8988T (cell line): ENCODE results near the gene ESRRA.

Experiments
- DNase-seq: peaks from one replicate; pipeline ENCODE4 v3.0.0; 2011

ESRRA gene

DNA sequence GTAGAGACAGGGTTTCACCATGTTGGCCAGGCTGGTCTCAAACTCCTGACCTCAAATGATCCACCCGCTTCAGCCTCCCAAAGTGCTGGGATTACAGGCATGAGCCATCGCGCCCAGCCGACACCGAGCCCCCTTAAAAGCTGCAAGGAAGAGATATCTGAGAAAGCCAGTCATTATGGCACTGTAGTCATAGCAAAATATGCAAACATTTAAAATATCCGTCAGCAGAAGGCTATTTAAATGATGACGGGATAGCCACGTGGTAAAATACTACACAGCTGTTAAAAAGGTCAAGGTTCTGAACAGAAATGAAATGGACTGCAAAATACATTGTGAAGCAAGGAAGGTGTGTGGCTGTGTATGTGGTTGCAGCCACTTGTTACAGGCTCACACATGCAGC lies 28.2 kb downstream of the ESRRA start:
- no peak for DNase-seq

DNA sequence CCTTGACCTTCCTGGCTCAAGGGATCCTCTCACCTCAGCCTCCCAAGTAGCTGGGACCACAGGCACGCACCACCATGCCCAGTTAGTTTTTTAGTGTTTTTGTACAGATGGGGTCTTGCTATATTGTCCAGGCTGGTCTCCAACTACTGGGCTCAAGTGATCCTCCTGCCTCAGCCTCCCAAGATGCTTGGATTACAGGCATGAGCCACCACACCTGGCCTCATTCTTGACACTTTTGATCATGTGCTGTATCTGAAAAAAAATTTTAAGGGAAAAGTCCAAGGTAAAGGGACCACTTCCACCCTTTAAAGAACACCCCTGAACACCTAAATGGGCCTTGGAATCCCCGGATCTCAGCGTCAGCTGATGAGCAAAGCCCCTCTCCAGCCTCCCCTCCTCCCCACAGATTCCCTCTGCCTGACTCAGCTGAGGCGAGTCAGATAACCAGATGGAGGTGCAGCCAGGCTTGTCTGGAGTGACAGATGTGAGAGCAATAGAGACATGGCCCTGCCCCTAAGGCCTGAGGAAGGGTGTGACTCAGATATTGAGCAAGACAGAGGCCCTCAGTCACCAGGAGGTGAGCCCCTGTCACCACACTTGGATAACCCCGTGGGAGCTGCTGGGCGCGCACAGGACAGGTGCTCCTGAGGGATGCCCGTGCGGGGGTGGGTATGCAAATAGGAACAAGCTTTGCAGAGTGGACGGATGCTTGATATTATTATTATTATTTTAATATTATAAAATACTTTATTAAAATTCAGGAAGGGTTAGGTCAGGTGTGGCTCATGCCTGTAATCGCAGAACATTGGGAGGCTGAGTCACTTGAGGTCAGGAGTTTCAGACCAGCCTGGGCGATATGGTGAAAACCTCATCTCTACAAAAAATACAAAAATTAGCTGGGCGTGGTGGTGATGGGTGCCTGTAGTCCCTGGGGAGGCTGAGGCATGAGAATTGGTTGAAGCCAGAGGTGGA lies 29.7 kb downstream of the ESRRA start:
- DNase-seq, result peak; percentile 95

DNA sequence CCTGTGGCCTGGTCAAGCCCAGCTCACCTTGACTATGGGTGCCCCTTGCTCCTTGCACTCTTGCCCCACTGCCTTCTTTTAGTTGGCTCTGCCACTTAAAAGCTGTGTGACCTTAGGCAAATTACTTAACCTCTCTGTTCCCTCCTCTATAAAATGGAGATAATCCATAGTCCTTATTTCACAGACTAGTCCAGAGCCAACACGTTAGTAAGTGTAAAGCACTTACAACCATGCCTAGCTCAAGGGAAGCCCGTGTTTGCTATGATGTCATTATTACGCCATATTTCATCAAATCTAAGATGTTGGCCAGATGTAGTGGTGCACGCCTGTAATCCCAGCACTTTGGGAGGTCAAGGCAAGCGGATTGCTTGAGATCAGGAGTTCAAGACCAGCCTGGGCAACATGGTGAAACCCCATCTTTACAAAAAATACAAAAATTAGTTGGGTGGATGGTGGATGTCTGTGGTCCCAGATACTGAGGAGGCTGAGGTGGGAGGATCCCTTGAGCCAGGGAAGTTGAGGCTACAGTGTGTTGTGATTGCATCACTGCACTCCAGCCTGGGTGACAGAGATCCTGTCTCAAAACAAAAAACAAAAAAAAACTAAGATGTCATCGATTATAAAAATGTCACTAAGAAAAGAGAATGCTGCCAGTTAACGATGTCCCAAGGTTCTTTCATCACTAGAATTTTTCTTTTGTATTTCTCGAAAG lies 32.4 kb downstream of the ESRRA start:
- no peak for DNase-seq

DNA sequence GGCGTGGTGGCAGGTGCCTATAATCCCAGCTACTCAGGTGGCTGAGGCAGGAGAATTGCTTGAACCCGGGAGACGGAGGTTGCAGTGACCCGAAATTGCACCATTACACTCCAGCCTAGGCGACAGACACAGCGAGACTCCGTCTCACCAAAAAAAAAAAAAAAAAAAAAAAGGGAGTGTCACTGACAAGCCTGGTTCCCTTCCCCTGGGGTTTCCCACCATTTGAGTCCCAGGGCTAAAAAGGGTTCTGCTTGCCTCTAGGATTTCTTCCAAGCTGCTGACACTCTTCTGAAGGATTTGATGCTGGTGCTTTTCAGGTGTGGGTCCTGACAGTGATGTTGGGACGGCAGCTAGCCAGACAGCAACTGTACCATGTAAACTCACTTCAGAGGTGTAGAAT lies 33.4 kb downstream of the ESRRA start:
- DNase-seq, result no peak

DNA sequence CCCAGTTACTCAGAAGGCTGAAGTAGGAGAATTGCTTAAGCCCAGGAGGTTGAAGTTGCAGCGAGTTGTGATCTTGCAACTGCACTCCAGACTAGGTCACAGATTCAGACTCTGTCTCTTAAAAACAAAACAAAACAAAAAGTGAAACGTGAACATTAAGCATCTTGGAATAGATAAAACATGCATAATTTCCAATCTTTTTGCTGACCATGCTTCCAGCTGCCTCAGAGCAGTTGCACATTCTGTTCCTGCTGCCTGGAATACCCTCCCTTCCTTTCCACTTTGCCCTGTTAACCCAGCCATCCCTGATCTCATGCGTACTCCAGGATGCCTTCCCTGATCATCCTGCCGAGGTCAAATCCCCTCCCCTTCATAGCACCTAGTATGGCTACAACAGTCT lies 34.0 kb downstream of the ESRRA start:
- DNase-seq, result no peak

DNA sequence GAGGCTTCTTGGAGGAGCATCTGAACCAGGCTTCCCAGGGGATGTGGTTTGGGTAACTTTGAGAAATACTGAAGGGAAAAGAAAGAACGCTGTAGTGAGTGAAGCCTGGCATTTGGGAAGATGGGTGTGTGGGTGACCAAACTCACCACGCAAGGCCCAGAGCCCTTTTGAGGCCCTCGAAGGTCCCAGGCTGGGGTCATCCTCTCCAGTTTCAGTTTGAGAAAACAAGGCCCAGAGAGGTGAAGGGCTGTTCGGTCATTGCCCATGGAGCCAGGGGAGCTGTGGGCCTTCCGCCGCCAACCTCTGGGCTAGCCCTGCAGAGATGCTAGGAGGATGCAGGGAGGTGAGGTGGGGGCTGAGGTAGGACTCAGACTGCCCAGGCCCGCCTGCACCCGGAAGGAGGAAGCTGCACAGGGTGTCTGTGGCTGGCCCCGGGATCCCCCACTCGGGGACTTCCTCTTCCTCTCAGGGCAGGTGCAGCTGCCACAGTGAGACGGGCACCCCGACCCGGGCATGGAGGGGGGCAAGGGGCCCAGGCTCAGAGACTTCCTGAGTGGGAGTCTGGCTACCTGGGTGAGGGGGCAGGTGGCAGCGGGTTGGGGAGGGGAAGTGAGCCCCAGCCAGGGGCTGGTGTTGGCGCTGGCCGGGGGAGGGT lies 34.6 kb downstream of the ESRRA start, which contains the start of gene CCDC88B:
Gene CCDC88B, plus strand, starts transcription at position 451 of the 655 bp plus-strand sequence. Its CDS starts 63 bp downstream, at position 514.
- DNase-seq, result no peak

DNA sequence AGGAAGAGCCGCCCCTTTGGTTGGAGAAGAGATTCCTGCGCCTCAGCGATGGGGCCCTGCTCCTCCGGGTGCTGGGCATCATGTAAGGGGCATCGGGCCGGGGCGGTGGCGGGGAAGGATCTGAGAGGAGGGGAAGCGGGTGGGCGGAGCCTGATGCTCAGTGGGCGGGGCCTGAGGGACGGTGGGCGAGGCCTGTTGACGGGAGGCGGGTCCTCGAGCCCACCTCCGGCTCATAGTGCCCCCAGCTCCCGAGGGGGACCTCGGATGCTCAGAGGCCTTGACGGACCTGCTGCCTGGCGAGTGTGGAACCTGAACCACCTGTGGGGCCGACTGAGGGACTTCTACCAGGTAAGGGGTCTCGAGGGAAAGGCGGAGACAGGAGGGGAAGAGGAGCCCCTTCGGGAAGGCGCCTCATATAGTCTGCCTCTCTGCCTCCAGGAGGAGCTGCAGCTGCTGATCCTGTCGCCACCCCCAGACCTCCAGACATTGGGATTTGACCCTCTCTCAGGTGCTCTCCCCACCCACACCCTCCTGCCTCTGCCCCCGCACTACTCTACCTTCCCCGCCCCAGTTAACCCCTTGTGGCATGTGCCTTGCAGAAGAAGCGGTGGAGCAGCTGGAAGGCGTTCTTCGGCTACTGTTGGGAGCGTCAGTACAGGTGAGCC lies 35.5 kb downstream of the ESRRA start:
- peak; percentile 45 for DNase-seq

DNA sequence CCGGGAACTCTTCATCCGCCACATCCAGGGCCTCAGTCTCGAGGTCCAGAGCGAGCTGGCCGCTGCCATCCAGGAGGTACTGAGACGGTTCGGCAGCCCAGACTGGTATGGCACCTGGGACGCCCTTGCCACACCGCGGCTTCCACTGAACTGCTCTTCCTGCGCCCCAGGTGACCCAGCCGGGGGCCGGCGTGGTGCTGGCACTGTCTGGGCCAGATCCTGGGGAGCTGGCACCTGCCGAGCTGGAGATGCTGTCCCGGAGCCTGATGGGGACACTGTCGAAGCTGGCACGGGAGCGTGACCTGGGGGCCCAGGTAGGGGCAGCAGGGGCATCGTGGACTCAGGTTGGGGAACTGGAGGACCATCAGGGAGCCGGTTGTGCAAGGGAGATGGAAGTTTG lies 36.1 kb downstream of the ESRRA start:
- DNase-seq, result no peak

DNA sequence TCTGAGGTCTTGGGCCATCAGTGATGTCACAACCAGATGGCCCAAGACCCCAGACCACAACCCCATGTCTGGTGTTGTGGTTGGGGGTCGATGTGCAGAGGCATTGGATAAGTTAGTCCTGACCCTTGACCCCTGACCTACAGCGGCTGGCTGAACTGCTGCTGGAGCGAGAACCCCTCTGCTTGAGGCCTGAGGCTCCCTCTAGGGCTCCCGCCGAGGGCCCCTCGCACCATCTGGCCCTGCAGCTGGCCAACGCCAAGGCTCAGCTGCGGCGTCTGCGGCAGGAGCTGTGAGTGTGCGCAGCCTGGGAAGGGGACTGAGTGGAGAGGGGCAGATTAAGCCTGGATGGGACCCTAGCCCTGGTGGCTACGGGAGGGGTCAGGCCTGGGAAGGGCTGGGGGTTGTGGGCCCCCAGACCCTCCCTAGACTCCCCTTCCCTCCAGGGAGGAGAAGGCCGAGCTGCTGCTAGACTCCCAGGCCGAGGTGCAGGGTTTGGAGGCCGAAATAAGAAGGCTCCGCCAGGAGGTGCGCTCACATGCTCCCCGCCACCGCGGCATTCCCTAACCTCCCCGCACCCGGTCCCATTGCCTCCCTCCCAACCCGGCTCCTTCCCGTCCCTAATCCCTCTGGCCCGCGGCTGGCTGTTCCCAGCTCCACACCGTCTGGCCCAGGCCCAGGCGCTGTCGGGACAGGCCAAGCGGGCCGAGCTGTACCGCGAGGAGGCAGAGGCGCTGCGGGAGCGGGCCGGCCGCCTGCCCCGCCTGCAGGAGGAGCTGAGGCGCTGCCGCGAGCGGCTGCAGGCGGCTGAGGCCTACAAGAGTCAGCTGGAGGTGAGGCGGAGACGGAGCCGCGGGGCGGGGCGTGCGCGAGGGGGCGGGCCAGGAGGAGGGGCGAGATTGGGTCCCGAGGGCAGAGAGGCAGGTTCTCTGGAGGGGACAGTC lies 36.8 kb downstream of the ESRRA start:
- DNase-seq, result peak; percentile 99

DNA sequence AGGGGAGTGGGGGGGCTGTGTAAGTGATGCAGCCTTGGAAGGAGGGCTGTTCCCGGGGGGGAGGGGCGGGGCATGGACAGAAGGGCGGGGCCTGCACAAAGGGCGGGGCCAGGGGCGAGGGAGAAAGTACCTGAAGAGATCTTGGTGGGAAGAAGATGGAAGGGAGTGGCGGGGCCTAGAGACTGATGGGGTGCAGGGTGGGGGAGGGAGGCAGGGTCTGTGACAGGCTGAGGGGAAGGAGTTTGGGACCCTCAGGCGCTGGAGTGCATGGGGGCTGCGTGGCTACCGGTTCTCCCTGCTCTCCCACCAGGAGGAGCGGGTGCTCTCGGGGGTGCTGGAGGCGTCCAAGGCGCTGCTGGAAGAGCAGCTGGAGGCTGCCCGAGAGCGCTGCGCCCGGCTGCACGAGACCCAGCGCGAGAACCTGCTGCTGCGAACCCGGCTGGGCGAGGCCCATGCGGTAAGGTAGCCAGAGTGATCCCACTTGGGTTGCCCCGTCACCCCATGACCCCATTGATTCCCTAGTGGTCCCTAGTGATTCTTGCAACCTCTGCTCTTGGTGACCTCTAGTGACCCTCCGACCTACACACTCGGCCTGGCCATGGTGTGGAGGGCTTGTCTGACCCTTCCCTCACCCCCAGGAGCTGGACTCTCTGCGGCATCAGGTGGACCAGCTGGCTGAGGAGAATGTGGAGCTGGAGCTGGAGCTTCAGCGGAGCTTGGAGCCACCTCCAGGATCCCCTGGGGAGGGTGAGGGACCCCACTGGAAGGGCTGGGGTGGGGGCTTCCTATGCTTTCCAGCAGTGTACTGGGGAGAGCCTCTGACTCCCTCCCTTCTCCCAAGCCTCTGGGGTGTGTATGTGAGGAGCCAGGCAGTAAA lies 37.8 kb downstream of the ESRRA start:
- DNase-seq, result peak; percentile 85

DNA sequence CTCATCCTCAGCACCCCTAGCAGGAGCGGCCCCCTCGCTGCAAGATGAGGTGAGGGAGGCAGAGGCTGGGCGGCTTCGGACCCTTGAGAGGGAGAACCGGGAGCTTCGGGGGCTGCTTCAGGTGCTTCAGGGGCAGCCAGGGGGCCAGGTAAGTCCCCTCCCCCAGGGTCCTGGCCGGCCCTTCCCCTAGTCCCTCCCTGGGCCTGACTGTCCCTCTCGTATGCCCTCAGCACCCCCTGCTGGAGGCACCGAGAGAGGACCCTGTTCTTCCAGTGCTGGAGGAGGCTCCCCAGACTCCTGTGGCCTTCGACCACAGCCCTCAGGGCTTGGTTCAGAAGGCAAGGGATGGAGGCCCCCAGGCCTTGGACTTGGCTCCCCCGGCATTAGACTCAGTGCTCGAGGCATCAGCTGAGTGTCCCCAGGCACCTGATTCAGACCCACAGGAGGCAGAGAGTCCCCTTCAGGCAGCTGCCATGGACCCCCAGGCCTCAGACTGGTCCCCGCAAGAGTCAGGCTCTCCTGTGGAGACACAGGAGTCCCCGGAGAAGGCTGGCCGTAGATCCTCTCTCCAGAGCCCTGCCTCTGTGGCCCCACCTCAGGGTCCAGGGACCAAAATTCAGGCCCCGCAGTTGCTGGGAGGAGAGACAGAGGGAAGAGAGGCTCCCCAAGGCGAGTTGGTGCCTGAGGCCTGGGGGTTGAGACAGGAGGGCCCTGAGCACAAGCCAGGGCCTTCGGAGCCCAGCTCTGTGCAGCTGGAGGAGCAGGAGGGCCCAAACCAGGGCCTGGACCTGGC lies 38.6 kb downstream of the ESRRA start:
- peak; percentile 90 for DNase-seq

DNA sequence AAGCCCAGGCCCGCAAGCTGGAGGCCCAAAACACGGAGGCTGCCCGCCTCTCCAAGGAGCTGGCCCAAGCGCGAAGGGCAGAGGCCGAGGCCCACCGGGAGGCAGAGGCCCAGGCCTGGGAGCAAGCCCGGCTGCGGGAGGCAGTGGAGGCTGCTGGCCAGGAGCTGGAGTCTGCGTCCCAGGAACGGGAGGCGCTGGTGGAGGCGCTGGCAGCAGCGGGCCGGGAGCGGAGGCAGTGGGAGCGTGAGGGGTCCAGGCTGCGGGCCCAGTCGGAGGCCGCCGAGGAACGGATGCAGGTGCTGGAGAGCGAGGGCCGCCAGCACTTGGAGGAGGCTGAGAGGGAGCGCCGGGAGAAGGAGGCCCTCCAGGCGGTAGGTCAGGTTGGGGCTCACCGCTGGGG lies 39.5 kb downstream of the ESRRA start:
- DNase-seq, result no peak

DNA sequence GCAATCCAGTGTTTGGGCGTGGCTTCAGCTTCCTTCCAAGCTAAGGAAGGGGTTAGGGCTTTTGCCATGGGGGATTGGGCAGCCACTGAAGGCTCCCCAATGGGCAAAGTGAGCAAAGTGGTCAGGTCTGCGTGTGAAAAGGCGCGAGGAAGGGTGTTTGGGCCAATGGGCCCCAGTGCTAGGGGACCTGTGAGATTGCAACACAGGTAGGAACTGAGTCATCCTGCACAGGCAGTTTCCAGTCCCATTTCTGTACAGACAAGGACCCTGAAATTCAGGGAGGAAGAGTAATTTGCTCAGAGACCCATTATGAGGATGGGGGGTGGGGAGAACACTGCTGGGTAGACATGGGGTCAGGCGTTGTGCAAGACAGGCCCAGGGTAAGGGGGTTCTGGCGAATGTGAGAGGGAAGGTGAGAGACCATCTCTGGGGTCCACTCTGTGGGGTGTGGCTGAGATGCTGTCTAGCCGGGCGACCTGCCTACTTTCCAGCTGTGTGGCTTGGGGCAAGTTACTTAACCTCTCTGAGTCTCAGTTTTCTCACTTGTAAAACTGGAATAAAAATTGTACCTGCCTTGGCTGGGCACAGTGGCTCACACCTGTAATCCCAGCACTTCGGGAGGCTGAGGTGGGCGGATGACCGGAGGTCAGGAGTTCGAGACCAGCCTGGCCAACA lies 42.0 kb downstream of the ESRRA start:
- DNase-seq, result peak; percentile 27

DNA sequence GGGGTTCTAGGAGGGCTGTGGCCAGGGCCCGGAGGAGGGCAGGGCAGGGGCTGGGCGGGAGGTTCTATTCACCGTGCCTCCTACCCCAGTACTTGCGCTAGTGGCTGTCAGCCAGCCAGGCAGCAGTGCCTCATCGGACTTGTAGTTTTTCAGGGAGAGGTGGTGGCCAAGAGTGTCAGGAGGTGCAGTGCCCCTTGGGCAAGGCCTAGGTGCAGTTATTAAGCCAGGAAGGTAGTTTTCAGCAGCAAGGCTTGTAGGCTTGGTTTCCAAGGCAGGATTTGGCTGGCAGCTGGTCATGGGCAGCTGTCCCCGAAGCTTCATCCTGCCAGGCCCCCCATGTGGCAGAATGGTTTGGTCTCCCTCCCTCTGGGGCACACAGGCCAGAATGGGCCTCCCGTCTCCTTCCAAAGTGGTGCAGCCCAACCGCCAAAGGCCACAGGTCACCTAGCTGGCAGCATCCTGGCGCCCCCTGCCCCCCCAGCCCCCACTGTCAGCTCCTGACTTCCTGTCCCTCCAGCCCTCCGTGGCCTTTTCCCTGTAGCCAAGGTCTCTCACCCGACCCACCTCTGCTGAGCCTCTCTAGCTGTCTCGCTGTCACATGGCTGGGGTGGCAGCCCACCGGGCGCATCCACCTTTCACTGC lies 43.2 kb downstream of the ESRRA start:
- DNase-seq, result peak; percentile 44

DNA sequence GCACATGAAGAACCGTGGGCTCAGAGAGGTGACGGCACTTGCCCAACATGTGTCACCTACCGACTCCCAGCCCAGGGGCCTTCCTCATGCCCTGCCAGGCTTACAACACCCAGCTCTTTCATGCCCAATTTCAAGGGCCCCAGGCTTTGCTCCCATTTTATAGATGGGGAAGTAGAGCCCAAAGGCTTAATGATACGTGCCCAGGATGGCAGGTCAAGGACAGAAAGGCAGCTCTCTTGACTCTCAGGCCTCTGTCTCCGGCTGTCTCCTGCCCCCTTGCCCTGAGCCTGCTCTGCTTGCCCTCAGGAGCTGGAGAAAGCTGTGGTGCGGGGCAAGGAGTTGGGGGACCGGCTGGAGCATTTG lies 43.7 kb downstream of the ESRRA start:
- no peak for DNase-seq

DNA sequence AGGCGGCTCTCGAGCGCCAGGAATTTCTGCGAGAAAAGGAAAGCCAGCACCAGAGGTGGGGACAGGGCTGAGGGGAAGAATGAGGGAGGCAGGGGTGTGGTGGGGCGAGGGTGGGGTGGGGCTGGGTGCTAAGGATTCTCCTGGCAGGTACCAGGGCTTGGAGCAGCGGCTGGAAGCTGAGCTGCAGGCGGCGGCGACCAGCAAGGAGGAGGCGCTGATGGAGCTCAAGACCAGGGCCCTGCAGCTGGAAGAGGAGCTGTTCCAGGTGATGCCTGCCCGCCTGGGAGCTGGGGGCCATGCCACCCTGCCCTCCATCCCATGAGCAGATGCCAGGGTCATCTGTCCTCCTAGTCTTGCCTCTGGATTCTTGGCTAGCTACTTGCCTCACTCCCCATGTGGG lies 44.1 kb downstream of the ESRRA start:
- DNase-seq, result peak; percentile 29

DNA sequence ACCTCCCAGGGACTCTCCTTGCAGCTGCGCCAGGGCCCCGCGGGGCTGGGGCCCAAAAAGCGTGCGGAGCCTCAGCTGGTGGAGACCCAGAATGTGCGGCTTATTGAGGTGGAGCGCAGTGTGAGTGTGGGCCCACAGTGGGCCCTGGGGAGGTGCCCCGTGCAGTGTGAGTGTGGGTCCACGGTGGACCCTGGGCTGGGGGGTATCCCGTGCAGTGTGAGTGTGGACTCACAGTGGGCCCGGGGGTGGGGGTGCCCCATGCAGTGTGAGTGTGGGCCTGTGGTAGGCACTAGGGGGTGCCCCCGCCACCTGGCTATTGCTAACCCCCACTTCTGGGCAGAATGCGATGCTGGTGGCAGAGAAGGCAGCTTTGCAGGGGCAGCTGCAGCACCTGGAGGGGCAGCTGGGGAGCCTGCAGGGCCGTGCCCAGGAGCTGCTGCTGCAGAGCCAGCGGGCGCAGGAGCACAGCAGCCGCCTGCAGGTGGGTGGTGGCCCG lies 45.9 kb downstream of the ESRRA start:
- DNase-seq, result no peak
